ENCODE measurements around the gene PLCXD3.
"Not testable (repeated sequence)": the region's sequence is repeated elsewhere in the genome, so short reads cannot be mapped to it uniquely, and the experiment has no call there.

Gene PLCXD3

GRCh38 chr5:41485533-41485932 is 24.9 kb downstream of the PLCXD3 start:
- DNase-seq (ENCODE audit: low read depth): no peak

- no peak for DNase-seq (ENCODE audit: low read depth)
These were observed 27.7 kb downstream of the PLCXD3 start for GRCh38 chr5:41482715-41483114.

GRCh38 chr5:41482173-41482572 is 28.2 kb downstream of the PLCXD3 start:
- DNase-seq (ENCODE audit: low read depth): no peak

- not testable (repeated sequence) for DNase-seq (ENCODE audit: low read depth)
These were observed 38.7 kb downstream of the PLCXD3 start for GRCh38 chr5:41471571-41472208.

GRCh38 chr5:41465493-41466171 is 44.8 kb downstream of the PLCXD3 start:
- DNase-seq (ENCODE audit: low read depth): no peak

GRCh38 chr5:41459557-41459956 is 50.8 kb downstream of the PLCXD3 start:
- no peak for DNase-seq (ENCODE audit: low read depth)

GRCh38 chr5:41457094-41457493 is 53.3 kb downstream of the PLCXD3 start:
- DNase-seq (ENCODE audit: low read depth): no peak

- no peak for DNase-seq (ENCODE audit: low read depth)
These were observed 57.9 kb downstream of the PLCXD3 start for GRCh38 chr5:41452506-41452905.

GRCh38 chr5:41447650-41448510 is 62.5 kb downstream of the PLCXD3 start:
- DNase-seq (ENCODE audit: low read depth): no peak

GRCh38 chr5:41445937-41446563 is 64.4 kb downstream of the PLCXD3 start:
- DNase-seq (ENCODE audit: low read depth): no peak

GRCh38 chr5:41435276-41435675 is 75.1 kb downstream of the PLCXD3 start:
- no peak for DNase-seq (ENCODE audit: low read depth)

- DNase-seq (ENCODE audit: low read depth): no peak
These were observed 76.7 kb downstream of the PLCXD3 start for GRCh38 chr5:41433552-41434181.

GRCh38 chr5:41432481-41433253 is 77.7 kb downstream of the PLCXD3 start:
- no peak for DNase-seq (ENCODE audit: low read depth)

GRCh38 chr5:41427505-41427904 is 82.9 kb downstream of the PLCXD3 start:
- no peak for DNase-seq (ENCODE audit: low read depth)

GRCh38 chr5:41425736-41426135 is 84.7 kb downstream of the PLCXD3 start:
- no peak for DNase-seq (ENCODE audit: low read depth)

- no peak for DNase-seq (ENCODE audit: low read depth)
These were observed 89.8 kb downstream of the PLCXD3 start for GRCh38 chr5:41420492-41421067.

GRCh38 chr5:41418220-41419031 is 92.0 kb downstream of the PLCXD3 start:
- no peak for DNase-seq (ENCODE audit: low read depth)

- DNase-seq (ENCODE audit: low read depth): no peak
These were observed 94.1 kb downstream of the PLCXD3 start for GRCh38 chr5:41416336-41416735.

- DNase-seq (ENCODE audit: low read depth): no peak
These were observed 95.2 kb downstream of the PLCXD3 start for GRCh38 chr5:41415242-41415641.

- DNase-seq (ENCODE audit: low read depth): no peak
These were observed 95.8 kb downstream of the PLCXD3 start for GRCh38 chr5:41414598-41414997.
